ENCODE results near the gene SPATA31D3. TPM values are rescaled to one million over a fixed set of nuclear protein-coding genes. Genes with fewer than 3 reads are reported as not detected.
"Not testable (repeated sequence)": the region's sequence is repeated elsewhere in the genome, so short reads cannot be mapped to it uniquely, and the experiment has no call there.

The SPATA31D3 gene
- total RNA-seq (2014; rRNA removed; shearing (Covaris generic)), result not detected in 2 replicates

DNA sequence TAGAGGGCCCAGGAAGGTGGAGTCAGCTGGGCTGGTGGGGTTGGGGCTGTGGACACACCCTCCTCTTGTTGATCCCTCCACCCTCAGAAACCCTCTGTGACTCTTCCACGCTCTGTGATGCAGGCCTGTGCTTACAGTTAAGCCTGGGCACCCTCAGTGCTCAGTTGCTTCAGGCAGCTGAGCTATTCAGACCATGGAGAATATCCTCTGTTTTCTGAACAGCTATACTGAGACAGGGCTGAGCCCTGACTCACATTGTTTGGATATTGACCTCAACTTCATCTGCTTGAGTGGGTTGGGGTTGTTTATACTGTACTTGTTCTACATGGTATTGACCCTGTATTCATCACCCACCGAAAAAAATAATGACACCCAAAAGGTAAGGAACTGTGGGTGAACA lies at the start of gene SPATA31D3:
Gene SPATA31D3, plus strand, starts transcription at position 108 of the 400 bp plus-strand sequence. Its CDS starts 86 bp downstream, at position 194.
- H3K27me3 ChIP-seq, result not testable (repeated sequence)

DNA sequence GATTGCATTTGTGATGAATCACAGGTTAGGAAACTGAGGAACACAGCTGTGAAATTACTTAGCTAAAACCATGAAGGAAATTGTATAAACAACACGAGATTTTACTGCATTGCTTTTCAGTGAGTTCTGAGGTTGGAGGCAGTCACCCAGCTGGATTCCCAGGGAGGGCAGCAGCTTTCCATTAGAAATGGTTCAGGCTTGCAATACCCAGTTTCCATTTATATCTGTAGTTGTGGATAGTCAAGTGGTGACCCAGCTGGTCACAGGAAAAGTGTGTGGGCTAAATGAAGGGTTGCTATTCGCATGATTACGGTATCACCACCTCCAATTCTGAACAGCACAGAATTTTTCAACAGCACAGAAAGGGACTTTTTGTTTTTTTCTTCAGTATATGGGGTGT lies 49.4 kb upstream of the SPATA31D3 start:
- H3K27me3 ChIP-seq, result no peaks in the 10 kb centered on the region
- H3K4me3 ChIP-seq, result no peak overlapping the region
- no peaks in the 10 kb centered on the region for H3K9me3 ChIP-seq (replicated peaks)
- DNase-seq, result no peak
- no peak overlapping the region for H3K27ac ChIP-seq
- H3K36me3 ChIP-seq, result no peaks in the 10 kb centered on the region
- H3K4me1 ChIP-seq, result no peaks in the 10 kb centered on the region

More for the DNA sequence above, at the start of gene SPATA31D3:
- DNase-seq; H3K9me3 ChIP-seq (replicated peaks); H3K4me1 ChIP-seq; H3K4me3 ChIP-seq; H3K27ac ChIP-seq; H3K36me3 ChIP-seq: not testable (repeated sequence)

DNA sequence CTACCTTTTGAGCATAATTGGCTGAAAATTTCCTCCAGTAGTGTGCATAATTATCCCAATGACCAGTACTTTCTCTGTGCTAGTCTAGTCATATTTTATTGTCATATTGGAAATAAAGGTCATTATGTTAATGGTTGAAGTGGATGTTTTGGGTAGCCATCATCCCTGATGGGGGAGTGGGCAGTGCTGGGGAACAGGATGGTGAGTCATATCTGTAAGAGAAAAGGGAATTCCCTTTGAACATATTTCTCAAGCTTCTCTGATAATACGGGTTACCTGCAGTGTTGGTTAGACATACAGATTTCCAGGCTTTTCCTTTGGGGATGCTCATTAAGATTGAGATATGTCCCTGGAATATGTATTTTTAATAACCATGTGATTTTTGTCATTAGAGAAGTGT lies 48.4 kb upstream of the SPATA31D3 start:
- H3K4me1 ChIP-seq, result no peaks in the 10 kb centered on the region
- no peaks in the 10 kb centered on the region for H3K9me3 ChIP-seq (replicated peaks)
- no peaks in the 10 kb centered on the region for H3K36me3 ChIP-seq
- no peaks in the 10 kb centered on the region for H3K27me3 ChIP-seq
- DNase-seq, result no peak
- no peak overlapping the region for H3K4me3 ChIP-seq
- H3K27ac ChIP-seq, result no peak overlapping the region

DNA sequence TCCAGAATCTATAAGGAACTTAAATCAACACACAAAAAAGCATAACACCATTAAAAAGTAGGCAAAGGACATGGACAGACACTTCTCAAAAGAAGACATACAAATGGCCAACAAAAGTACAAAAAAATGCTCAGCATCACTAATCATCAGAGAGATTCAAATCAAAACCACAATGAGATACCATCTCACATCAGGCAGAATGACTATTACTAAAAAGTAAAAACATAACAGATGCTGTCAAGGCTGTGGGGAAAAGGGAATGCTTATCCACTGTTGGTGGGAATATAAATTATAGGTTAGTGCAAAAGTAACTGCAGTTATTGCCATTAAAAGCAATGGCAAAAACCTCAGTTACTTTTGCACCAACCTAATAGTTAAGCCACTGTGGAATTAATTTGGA lies 47.2 kb upstream of the SPATA31D3 start:
- no peak for DNase-seq
- Histone ChIP-seq H3K9me3 (replicated peaks) (no peaks in the 10 kb centered on the region), H3K27me3 (no peaks in the 10 kb centered on the region), H3K36me3 (no peaks in the 10 kb centered on the region), H3K4me1 (0 out of 2 replicates have a peak, but pooled peaks cover 2% of the 10 kb centered on the region), H3K27ac (no peak overlapping the region), H3K4me3 (no peak overlapping the region)

DNA sequence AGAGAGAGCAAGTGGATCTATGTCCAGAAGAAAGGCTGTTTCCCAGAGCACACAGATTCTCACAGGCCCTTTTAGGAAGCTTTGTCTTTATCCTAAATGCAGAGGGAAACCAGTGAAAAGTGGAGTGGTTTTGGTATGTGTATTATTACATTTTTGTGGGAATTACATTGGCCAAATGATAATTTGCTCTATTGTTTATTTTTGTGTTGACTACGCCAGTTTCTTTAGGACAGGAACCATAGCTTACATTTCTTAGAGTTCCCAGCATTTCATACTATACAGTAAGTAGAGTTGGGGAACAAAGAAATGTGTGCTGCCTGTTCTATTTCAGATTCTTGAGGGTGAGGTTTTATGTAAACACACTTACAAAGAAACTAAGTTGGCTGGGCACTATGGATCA lies 44.4 kb upstream of the SPATA31D3 start:
- H3K9me3 ChIP-seq (replicated peaks), result peaks cover 3% of the 10 kb centered on the region; the same call in 1 of the 2 replicates
- no peaks in the 10 kb centered on the region for H3K27me3 ChIP-seq
- H3K27ac ChIP-seq, result no peak overlapping the region
- H3K36me3 ChIP-seq, result no peaks in the 10 kb centered on the region
- no peak for DNase-seq
- H3K4me1 ChIP-seq, result peaks cover 3% of the 10 kb centered on the region; the same call in 1 of the 2 replicates
- no peak overlapping the region for H3K4me3 ChIP-seq

DNA sequence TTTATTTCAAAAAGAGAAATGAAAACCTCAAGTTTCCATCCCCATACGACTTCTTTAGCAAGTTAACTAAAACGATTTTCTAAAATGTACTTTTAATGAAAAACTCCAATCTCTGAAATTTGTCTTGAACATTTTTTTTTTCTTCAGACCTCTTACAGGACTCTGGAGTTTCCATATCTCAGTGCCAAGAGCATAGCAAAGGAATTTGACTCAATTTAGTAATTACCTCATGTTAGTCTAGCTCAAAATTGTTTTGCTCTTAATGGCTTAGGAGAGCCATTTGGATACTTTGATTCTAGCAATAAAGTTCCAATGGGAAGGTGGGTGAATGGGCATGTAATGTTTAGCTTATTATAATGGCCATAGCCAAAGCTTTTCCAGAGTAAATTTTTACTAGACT lies 41.1 kb upstream of the SPATA31D3 start:
- no peak overlapping the region for H3K27ac ChIP-seq
- no peaks in the 10 kb centered on the region for H3K36me3 ChIP-seq
- H3K9me3 ChIP-seq (replicated peaks), result peaks cover 3% of the 10 kb centered on the region; the same call in 1 of the 2 replicates
- no peaks in the 10 kb centered on the region for H3K27me3 ChIP-seq
- no peak for DNase-seq
- peaks cover 3% of the 10 kb centered on the region; the same call in 1 of the 2 replicates for H3K4me1 ChIP-seq
- no peak overlapping the region for H3K4me3 ChIP-seq

DNA sequence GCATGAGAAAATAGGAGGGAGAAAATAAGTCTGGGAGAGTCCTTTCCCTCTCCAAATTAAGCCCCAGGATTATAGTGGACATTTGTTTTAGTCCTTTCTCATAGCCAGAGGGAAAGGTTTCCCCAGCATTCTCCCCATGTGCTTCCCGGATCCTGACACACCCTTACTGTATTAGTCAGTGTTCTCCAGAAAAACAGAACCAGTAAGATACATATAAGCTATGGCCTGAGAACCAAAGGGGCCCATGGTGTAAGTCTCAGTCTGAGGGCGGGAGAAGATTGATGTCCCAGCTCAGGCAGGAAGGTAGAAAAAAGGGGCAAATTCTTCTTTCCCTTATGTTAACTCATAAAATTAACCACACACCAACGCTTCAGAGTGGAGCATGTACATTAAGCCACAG lies 40.7 kb upstream of the SPATA31D3 start:
- Histone ChIP-seq H3K27ac (no peak overlapping the region), H3K9me3 (replicated peaks) (peaks cover 3% of the 10 kb centered on the region; the same call in 1 of the 2 replicates), H3K36me3 (no peaks in the 10 kb centered on the region), H3K27me3 (no peaks in the 10 kb centered on the region), H3K4me3 (no peak overlapping the region), H3K4me1 (peaks cover 3% of the 10 kb centered on the region; the same call in 1 of the 2 replicates)
- DNase-seq, result peak; percentile 6 to 39

DNA sequence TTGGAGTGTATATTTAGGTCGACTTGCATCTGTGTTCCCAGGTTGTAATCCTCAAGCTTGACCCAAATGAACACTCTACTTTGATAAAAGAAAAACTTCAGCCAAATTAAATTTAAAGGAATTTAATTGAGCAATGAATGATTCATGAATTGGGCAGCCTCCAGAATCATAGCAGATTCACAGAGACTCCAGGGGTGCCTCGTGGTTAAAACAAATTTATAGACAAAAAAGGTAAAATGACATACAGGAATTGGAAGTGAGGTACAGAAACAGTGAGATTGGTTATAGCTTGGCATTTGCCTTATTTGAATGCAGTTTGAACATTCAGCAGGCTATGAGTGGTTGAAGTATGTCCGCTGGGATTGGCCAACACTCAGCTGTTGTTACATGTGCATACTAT lies 36.6 kb upstream of the SPATA31D3 start:
- H3K4me3 ChIP-seq, result no peak overlapping the region
- no peaks in the 10 kb centered on the region for H3K36me3 ChIP-seq
- H3K27ac ChIP-seq, result no peak overlapping the region
- H3K27me3 ChIP-seq, result no peaks in the 10 kb centered on the region
- DNase-seq, result no peak
- peaks cover 6% of the 10 kb centered on the region for H3K4me1 ChIP-seq
- H3K9me3 ChIP-seq (replicated peaks), result peaks cover 10% of the 10 kb centered on the region; the same call in 1 of the 2 replicates

DNA sequence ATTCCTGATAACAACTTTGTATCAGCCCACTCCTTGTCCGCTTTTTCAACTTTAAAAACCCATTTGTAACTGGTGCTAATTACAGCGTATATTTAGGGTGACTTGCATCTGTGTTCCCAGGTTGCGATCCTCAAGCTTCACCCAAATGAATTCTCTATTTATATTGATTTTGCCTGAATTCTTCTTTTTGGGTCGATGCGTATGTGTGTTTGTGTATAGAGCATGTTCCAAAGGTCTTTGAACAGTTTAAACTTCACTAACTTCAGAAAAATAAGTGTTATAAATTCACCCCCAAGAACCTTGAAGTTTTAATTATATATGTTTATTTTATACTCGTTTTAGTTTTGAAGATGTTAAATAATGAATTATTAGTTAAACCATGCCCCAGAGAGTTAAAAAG lies 31.2 kb upstream of the SPATA31D3 start:
- Histone ChIP-seq H3K27me3 (no peaks in the 10 kb centered on the region), H3K4me3 (no peak overlapping the region), H3K9me3 (replicated peaks) (peaks cover 8% of the 10 kb centered on the region; the same call in 1 of the 2 replicates), H3K36me3 (no peaks in the 10 kb centered on the region), H3K4me1 (peaks cover 6% of the 10 kb centered on the region; the same call in 1 of the 2 replicates), H3K27ac (no peak overlapping the region)
- DNase-seq, result no peak

DNA sequence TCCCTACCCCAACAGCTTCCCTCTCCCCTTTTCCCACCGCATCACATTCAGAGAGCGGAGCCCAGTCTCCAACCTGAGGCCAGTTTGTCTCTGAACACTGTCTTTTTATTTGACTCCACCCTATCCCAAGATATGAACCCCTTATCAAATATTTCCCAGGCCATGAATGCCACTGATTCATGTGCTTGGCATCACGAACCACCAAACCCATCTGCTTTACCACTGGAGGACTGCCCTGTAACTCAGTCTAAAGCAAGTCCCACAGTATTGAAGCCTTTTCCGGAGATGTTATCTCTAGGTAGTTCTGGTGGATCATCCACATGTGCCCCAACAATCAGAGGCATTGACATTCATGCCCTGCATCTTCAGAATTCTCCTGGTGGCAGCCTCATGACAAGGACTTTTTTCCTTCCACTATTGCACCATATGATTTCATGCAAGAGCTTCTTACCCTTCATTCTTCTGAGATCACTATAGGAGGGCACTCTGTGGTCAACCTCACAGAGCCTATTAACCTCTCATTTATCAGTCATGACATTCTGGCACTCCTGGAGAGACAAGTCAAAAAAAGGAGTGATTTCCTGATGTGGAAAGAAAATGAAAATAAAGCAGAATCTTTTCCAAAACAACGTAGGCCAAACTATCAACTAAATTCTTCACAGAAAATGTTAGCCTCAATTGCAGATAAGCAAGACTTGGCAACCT lies 27.3 kb upstream of the SPATA31D3 start:
- Histone ChIP-seq H3K9me3 (replicated peaks) (peaks cover 4% of the 10 kb centered on the region; the same call in 1 of the 2 replicates), H3K4me1 (no peaks in the 10 kb centered on the region), H3K27ac (no peak overlapping the region), H3K4me3 (no peak overlapping the region), H3K36me3 (no peaks in the 10 kb centered on the region), H3K27me3 (no peaks in the 10 kb centered on the region)
- DNase-seq, result no peak

DNA sequence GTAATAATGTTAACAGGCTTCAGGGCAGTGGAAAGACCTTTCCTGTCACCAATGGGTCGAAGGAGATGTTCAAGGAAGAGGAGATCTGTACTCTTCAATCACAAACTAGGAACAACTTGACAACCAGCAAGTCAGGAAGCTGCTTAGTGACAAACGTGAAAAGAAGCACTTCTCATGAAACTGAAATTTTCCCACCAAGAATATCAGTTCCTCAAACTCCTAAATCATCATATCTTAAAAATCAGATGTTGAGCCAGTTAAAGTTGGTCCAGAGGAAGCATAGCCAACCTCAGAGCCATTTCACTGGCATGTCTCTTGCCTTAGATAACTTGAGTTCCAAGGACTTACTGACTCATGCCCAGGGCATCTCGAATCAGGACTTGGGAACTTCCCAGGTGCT lies 24.8 kb upstream of the SPATA31D3 start:
- not testable (repeated sequence) for DNase-seq; H3K36me3 ChIP-seq; H3K27ac ChIP-seq; H3K27me3 ChIP-seq; H3K9me3 ChIP-seq (replicated peaks); H3K4me1 ChIP-seq; H3K4me3 ChIP-seq

DNA sequence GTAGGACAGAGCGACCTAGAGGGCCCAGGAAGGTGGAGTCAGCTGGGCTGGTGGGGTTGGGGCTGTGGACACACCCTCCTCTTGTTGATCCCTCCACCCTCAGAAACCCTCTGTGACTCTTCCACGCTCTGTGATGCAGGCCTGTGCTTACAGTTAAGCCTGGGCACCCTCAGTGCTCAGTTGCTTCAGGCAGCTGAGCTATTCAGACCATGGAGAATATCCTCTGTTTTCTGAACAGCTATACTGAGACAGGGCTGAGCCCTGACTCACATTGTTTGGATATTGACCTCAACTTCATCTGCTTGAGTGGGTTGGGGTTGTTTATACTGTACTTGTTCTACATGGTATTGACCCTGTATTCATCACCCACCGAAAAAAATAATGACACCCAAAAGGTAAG lies 15.0 kb upstream of the SPATA31D3 start, which contains the start of gene SPATA31D4:
Gene SPATA31D4, plus strand, starts transcription at position 124 of the 400 bp plus-strand sequence. Its CDS starts 86 bp downstream, at position 210.
- not testable (repeated sequence) for H3K27ac ChIP-seq; DNase-seq; H3K4me3 ChIP-seq; H3K36me3 ChIP-seq; H3K4me1 ChIP-seq; H3K27me3 ChIP-seq; H3K9me3 ChIP-seq (replicated peaks)

DNA sequence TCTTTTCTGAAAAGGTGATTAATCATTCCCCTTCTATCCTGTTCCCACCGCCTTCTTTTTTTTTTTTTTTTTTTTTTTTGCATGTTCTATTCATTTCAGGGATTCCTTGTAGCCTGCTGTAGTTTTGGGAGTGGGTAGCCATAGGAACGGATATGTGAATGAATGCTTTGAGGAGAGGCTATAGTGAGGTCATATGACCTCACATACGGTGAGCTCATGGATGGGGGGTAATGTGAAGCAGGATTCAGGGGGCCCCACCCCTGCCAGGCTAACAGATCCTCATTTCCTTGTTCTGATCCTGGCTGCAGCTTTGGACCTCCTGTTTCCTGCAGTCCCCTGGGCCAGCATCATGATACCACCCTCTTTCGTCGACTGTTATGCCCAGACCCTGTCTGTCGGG lies 13.2 kb upstream of the SPATA31D3 start:
- not testable (repeated sequence) for H3K9me3 ChIP-seq (replicated peaks); H3K27ac ChIP-seq; H3K27me3 ChIP-seq; DNase-seq; H3K4me1 ChIP-seq; H3K4me3 ChIP-seq; H3K36me3 ChIP-seq

DNA sequence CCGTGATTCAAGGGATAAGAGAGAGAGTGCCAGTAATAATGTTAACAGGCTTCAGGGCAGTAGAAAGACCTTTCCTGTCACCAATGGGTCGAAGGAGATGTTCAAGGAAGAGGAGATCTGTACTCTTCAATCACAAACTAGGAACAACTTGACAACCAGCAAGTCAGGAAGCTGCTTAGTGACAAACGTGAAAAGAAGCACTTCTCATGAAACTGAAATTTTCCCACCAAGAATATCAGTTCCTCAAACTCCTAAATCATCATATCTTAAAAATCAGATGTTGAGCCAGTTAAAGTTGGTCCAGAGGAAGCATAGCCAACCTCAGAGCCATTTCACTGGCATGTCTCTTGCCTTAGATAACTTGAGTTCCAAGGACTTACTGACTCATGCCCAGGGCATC lies 9.8 kb upstream of the SPATA31D3 start:
- not testable (repeated sequence) for H3K4me3 ChIP-seq; H3K4me1 ChIP-seq; H3K9me3 ChIP-seq (replicated peaks); H3K27ac ChIP-seq; DNase-seq; H3K27me3 ChIP-seq; H3K36me3 ChIP-seq

DNA sequence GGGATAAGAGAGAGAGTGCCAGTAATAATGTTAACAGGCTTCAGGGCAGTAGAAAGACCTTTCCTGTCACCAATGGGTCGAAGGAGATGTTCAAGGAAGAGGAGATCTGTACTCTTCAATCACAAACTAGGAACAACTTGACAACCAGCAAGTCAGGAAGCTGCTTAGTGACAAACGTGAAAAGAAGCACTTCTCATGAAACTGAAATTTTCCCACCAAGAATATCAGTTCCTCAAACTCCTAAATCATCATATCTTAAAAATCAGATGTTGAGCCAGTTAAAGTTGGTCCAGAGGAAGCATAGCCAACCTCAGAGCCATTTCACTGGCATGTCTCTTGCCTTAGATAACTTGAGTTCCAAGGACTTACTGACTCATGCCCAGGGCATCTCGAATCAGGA lies 5.3 kb downstream of the SPATA31D3 start:
- not testable (repeated sequence) for H3K4me3 ChIP-seq; DNase-seq; H3K36me3 ChIP-seq; H3K27me3 ChIP-seq; H3K4me1 ChIP-seq; H3K27ac ChIP-seq; H3K9me3 ChIP-seq (replicated peaks)

DNA sequence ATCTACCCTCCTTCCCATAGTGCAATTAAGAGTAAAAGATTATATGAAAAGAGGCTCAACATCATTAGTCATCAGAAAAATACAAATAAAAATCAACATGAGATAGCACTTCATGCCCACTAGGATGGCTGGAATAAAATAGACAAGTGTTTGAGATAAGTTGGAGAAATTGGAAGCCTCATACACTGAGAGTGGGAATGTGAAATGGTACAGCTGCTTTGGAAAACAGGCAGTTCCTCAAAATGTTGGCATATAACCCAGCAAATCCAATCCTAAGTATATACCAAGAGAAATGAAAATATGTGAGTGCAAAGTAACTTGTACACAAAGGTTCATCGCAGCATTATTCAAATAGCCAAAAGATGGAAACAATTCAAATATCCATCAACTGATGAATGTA lies 9.8 kb downstream of the SPATA31D3 start:
- H3K4me1 ChIP-seq, result no peaks in the 10 kb centered on the region
- H3K4me3 ChIP-seq, result no peak overlapping the region
- peaks cover 16% of the 10 kb centered on the region for H3K9me3 ChIP-seq (replicated peaks)
- H3K36me3 ChIP-seq, result no peaks in the 10 kb centered on the region
- no peak for DNase-seq
- no peaks in the 10 kb centered on the region for H3K27me3 ChIP-seq
- no peak overlapping the region for H3K27ac ChIP-seq

Data from SJCRH30 (cell line).